Upper lobe of right lung (tissue), 1 donor: ENCODE data around the gene KIF16B. TPM values are rescaled to one million over a fixed set of nuclear protein-coding genes. Genes with fewer than 3 reads are reported as not detected.

Experiments
- ATAC-seq: fragments of 200-7000 bp; cut with Tn5 transposase; one replicate; pipeline ENCODE4 v1.9.1; 2020; ENCODE audit warnings: mild to moderate bottlenecking, moderate library complexity
- DNase-seq: peaks from one replicate; pipeline ENCODE4 v3.0.0-alpha.2; 2020
- H3K27ac ChIP-seq: fragments of 200-600 bp; one replicate; pipeline ENCODE4 v1.8.0; 2022
- H3K27me3 ChIP-seq: fragments of 200-600 bp; one replicate; pipeline ENCODE4 v1.8.0; 2022; ENCODE audit warnings: mild to moderate bottlenecking
- H3K36me3 ChIP-seq: fragments of 200-600 bp; one replicate; pipeline ENCODE4 v1.8.0; 2022
- H3K4me1 ChIP-seq: fragments of 200-600 bp; one replicate; pipeline ENCODE4 v1.8.0; 2022
- H3K4me3 ChIP-seq: fragments of 200-600 bp; one replicate; pipeline ENCODE4 v1.8.0; 2022; ENCODE audit warnings: mild to moderate bottlenecking
- H3K9me3 ChIP-seq: fragments of 200-600 bp; one replicate; pipeline ENCODE4 v1.8.0; 2022
- CTCF ChIP-seq: fragments of 200-600 bp; IDR thresholded peaks from one replicate; pipeline ENCODE4 v1.8.0; 2022; ENCODE audit warnings: antibody characterized with exemption
- intact Hi-C: fragments of 100-400 bp; cut with DNase I; formaldehyde crosslinking; loops from one replicate; pipeline ENCODE4 v1.11.0; 2022
- total RNA-seq: library from RNA; stranded (reverse); fragmentation: NEBNext Ultra II Directional; extraction: Animal tissue kit (Norgen Biotek cat#: 25700); gene quantifications from one replicate; pipeline ENCODE4 v1.2.1, GENCODE V29; 2021
- donor health status: DM: no; HTN: yes; CAD: no; lungs with severe emphysema.

KIF16B gene
- total RNA-seq, 1 donor from 2014 or later: 21.6 TPM

DNA sequence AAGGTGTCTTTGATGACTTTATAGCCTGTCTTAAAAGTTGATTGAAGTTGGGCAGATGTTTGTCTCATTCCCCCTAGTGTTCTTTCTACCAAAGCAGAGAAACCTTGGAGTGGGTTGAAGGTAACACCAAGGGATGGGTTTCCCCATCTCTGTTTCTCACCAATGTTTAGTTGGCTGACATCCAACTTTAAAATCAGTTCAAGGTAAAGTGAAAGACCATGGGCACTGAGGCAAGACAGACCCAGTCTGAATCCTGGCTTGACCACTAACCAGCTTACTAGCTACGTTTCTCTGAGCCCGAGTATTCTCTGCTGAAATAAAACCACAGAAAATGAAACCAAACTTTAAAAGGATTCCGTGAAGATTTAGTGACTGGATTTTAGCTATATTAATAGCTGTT lies 258.9 kb downstream of the KIF16B start:
- no peak for TF ChIP-seq CTCF
- Histone ChIP-seq H3K36me3 (no peaks in the 10 kb centered on the region), H3K4me3 (no peak overlapping the region), H3K27ac (no peak overlapping the region), H3K27me3 (no peaks in the 10 kb centered on the region), H3K9me3 (no peaks in the 10 kb centered on the region), H3K4me1 (no peaks in the 10 kb centered on the region)
- intact Hi-C loops: no loop called here
- DNase-seq (no peak), ATAC-seq (no peak)

DNA sequence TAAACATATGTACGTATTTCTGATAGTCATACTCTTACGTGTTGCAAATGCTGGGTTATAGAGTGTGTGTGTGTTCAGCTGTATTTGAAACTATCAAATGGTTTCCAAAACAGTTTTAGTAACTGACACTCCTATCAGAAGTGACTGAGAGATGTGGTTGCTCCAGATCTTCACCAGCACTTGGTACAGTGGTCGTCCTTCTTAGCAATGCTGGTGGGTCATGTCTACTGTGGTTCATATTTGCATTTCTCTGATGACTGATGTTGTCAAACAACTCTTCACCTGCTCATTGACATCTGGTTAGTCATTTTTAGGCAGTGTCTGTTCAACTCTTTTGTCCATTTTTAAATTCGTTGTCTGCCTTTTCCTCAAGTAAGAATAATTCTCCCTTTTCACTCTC lies 259.3 kb downstream of the KIF16B start:
- TF ChIP-seq CTCF: no peak
- no peaks in the 10 kb centered on the region for H3K4me1 ChIP-seq
- H3K36me3 ChIP-seq: no peaks in the 10 kb centered on the region
- no peak overlapping the region for H3K27ac ChIP-seq
- no peak for DNase-seq
- ATAC-seq: no peak
- H3K9me3 ChIP-seq: no peaks in the 10 kb centered on the region
- no peaks in the 10 kb centered on the region for H3K27me3 ChIP-seq
- intact Hi-C loops: no loop called here
- H3K4me3 ChIP-seq: no peak overlapping the region

DNA sequence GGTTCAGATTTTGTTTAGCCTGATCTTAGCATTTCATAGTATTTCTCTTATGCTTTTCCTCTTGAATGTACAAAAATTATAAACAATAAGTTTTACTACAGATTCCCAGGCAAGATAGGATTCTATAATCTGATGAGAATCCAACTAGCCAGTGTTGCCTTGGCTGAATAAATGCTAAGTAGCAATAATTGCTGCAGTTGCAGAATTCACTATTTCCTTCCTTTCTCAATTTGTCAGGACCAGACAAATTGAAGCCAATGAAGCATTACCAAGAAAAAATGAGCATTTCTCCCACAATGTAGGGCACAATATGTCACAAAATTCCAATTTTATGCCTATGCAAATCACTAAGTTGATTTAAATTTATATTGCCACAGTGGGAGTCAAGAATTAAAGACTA lies 260.2 kb downstream of the KIF16B start:
- DNase-seq (no peak), ATAC-seq (no peak)
- no peak overlapping the region for H3K4me3 ChIP-seq
- intact Hi-C loops: no loop called here
- no peaks in the 10 kb centered on the region for H3K4me1 ChIP-seq
- H3K27ac ChIP-seq: no peak overlapping the region
- no peaks in the 10 kb centered on the region for H3K36me3 ChIP-seq
- TF ChIP-seq CTCF: no peak
- H3K27me3 ChIP-seq: no peaks in the 10 kb centered on the region
- no peaks in the 10 kb centered on the region for H3K9me3 ChIP-seq

DNA sequence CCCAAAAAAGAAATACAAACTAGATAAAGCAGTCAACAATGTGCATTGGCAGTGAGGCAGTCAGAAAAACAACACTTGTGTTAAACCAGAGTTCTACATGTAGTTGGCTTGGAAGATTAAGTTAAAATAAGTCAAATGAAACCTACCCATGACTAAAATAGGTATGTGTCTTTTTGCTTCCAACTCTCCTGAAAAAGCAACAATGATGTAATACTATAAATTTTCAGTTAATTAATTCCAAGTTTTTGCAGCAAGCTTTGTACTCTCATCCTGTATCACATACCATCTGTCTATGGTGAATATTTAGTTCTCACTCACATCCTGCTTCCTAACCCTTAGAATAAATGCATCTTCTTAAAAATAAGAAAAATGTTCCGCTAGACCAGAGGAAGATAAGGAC lies 261.5 kb downstream of the KIF16B start:
- ATAC-seq (no peak), DNase-seq (no peak)
- no peak for TF ChIP-seq CTCF
- Histone ChIP-seq H3K27me3 (no peaks in the 10 kb centered on the region), H3K9me3 (no peaks in the 10 kb centered on the region), H3K36me3 (no peaks in the 10 kb centered on the region), H3K4me3 (no peak overlapping the region), H3K4me1 (no peaks in the 10 kb centered on the region), H3K27ac (no peak overlapping the region)
- intact Hi-C loops: no loop called here

DNA sequence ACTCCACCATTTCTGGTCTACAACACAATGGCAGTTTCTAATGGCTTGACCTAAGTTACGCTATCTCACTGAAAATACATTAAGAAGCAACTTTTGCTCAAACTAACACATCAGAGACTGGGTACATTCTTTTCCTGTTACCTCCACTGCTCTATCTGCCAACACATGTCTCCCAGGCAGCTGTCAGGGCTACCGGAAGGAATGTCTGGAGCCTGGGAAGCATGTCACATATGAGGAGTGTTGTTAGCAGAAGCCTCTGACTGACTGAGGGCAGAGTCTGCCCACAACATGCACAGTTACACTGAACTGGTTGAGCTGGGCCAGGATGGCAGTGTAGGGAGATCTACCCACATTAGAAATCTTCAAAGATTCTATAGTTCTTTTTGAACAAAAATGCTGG lies 264.5 kb downstream of the KIF16B start:
- H3K36me3 ChIP-seq: no peaks in the 10 kb centered on the region
- no peak for TF ChIP-seq CTCF
- no peak overlapping the region for H3K4me3 ChIP-seq
- peaks cover 4% of the 10 kb centered on the region for H3K9me3 ChIP-seq
- intact Hi-C loops: no loop called here
- no peaks in the 10 kb centered on the region for H3K27me3 ChIP-seq
- H3K4me1 ChIP-seq: no peaks in the 10 kb centered on the region
- ATAC-seq: no peak
- H3K27ac ChIP-seq: no peak overlapping the region
- no peak for DNase-seq

DNA sequence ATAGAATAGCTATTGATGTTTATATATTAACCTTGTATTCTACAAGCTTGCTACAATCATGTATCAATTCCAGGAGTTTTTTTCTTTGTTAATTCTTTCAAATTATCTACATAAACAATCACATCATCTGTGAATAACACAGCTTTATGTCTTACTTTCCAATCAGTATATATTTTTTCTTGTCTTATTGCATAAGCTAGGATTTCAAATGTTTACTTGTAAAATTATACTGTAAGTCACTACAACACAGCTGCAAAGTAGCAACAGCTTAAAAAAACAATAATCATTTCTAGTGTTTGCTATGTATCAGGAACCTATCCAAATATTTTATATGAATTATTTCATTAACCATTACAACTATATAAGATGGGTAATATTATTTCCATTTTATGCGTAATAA lies 270.4 kb downstream of the KIF16B start:
- TF ChIP-seq CTCF: no peak
- peaks cover 14% of the 10 kb centered on the region for H3K9me3 ChIP-seq
- DNase-seq (no peak), ATAC-seq (no peak)
- H3K27ac ChIP-seq: no peak overlapping the region
- H3K36me3 ChIP-seq: no peaks in the 10 kb centered on the region
- H3K27me3 ChIP-seq: no peaks in the 10 kb centered on the region
- intact Hi-C loops: no loop called here
- no peaks in the 10 kb centered on the region for H3K4me1 ChIP-seq
- no peak overlapping the region for H3K4me3 ChIP-seq
